Mucosa of descending colon (tissue), 3 donors: ENCODE measurements around the gene ERC2. TPM values are rescaled to one million over a fixed set of nuclear protein-coding genes. Genes with fewer than 3 reads are reported as not detected.
A peak's percentile ranks its signal among the peaks of the same experiment; 100 is the strongest.

Experiments used
- ATAC-seq: fragments of 200-7000 bp; cut with Tn5 transposase; one replicate; pipeline ENCODE4 v1.9.1; 2020; ENCODE audit warnings: mild to moderate bottlenecking, moderate library complexity
- DNase-seq, 3 donors: peaks; one replicate each; pipeline ENCODE4 v3.0.0-alpha.2; 2020
- H3K36me3 ChIP-seq: fragments of 200-600 bp; one replicate; pipeline ENCODE4 v1.8.0; 2021; ENCODE audit warnings: low read depth, mild to moderate bottlenecking
- H3K4me1 ChIP-seq: fragments of 200-600 bp; one replicate; pipeline ENCODE4 v1.8.0; 2021; ENCODE audit warnings: low read depth, mild to moderate bottlenecking
- H3K4me3 ChIP-seq: fragments of 200-600 bp; one replicate; pipeline ENCODE4 v1.8.0; 2021; ENCODE audit warnings: mild to moderate bottlenecking
- H3K9me3 ChIP-seq: fragments of 200-600 bp; one replicate; pipeline ENCODE4 v1.8.0; 2021; ENCODE audit warnings: mild to moderate bottlenecking
- intact Hi-C, 2 donors: fragments of 100-400 bp; cut with DNase I in 1 of 2; cut with micrococcal nuclease in 1 of 2; formaldehyde crosslinking; loops; one replicate each; pipeline versions ENCODE4 v1.11.0 to v1.11.1; 2022; cut with DNase I, micrococcal nuclease
- total RNA-seq, 3 donors: library from RNA; stranded (reverse); fragmentation: NEBNext Ultra II Directional in 2 of 3; extraction: Animal tissue kit (Norgen Biotek cat#: 25700) in 2 of 3; gene quantifications; one replicate each; pipeline versions ENCODE4 v1.2.1 to v1.2.4, GENCODE V29; 2021 to 2023
- TF ChIP-seq, protein P1 (sequence below): fragments of 200-600 bp; IDR thresholded peaks from one replicate; pipeline ENCODE4 v1.8.0; 2022; ENCODE audit warnings: antibody characterized with exemption, mild to moderate bottlenecking
- donor health status: DM: no; HTN: no; CAD: no; lungs with moderate emphysema.
- donor health status: DM: no; HTN: no; CAD: no.
- donor health status: DM: no; HTN: yes; CAD: no.

ERC2 gene
- total RNA-seq, 3 donors from 2014 or later: 0.06 to 1.8 (median 0.43) TPM

DNA sequence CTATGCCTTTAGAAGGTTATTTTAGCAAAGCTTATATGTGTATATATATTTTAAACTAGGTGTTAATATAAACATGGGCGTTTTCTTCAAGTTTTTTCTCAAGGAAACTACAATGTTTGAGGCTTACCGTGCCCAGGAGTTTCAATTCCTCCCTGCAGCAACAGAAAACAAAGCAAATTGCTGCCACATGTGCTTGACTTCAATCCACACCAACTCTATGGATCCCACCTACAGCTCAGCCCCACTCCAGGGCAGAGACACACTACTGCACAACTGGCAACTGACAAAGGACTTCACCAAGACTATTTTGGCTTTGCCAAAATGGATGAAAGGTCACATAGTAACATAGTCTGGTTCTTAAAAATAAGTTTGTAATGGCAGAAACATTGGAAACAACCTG, 346.6 kb downstream of the ERC2 start:
- ATAC-seq (no peak), DNase-seq (no peak)
- Histone ChIP-seq H3K4me3 (no peak overlapping the region), H3K4me1 (no peaks in the 10 kb centered on the region), H3K36me3 (no peaks in the 10 kb centered on the region), H3K9me3 (no peaks in the 10 kb centered on the region)
- TF ChIP-seq, protein P1, sequence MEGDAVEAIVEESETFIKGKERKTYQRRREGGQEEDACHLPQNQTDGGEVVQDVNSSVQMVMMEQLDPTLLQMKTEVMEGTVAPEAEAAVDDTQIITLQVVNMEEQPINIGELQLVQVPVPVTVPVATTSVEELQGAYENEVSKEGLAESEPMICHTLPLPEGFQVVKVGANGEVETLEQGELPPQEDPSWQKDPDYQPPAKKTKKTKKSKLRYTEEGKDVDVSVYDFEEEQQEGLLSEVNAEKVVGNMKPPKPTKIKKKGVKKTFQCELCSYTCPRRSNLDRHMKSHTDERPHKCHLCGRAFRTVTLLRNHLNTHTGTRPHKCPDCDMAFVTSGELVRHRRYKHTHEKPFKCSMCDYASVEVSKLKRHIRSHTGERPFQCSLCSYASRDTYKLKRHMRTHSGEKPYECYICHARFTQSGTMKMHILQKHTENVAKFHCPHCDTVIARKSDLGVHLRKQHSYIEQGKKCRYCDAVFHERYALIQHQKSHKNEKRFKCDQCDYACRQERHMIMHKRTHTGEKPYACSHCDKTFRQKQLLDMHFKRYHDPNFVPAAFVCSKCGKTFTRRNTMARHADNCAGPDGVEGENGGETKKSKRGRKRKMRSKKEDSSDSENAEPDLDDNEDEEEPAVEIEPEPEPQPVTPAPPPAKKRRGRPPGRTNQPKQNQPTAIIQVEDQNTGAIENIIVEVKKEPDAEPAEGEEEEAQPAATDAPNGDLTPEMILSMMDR: no peak
- intact Hi-C loops: no loop called here

- no peak overlapping the region for H3K4me3 ChIP-seq
- intact Hi-C loops: no loop called here
- DNase-seq (peak in 1 of 3 donors; percentile 7), ATAC-seq (no peak)
- TF ChIP-seq, protein P1: no peak
- no peaks in the 10 kb centered on the region for H3K36me3 ChIP-seq
- no peaks in the 10 kb centered on the region for H3K4me1 ChIP-seq
- H3K9me3 ChIP-seq: peaks cover 11% of the 10 kb centered on the region
Measured at GRCh38 chr3:56119575-56120349, 348.5 kb downstream of the ERC2 start.

- H3K36me3 ChIP-seq: no peaks in the 10 kb centered on the region
- no peak overlapping the region for H3K4me3 ChIP-seq
- TF ChIP-seq, protein P1: no peak
- H3K9me3 ChIP-seq: peaks cover 14% of the 10 kb centered on the region
- ATAC-seq (no peak), DNase-seq (no peak)
- intact Hi-C loops: no loop called here
- H3K4me1 ChIP-seq: no peaks in the 10 kb centered on the region
Measured at GRCh38 chr3:56118968-56119367, 349.3 kb downstream of the ERC2 start.

- no peaks in the 10 kb centered on the region for H3K4me1 ChIP-seq
- no peak overlapping the region for H3K4me3 ChIP-seq
- H3K36me3 ChIP-seq: no peaks in the 10 kb centered on the region
- DNase-seq (no peak), ATAC-seq (no peak)
- intact Hi-C loops: no loop called here
- H3K9me3 ChIP-seq: peaks cover 14% of the 10 kb centered on the region
- TF ChIP-seq, protein P1: no peak
Measured at GRCh38 chr3:56115698-56116097, 352.6 kb downstream of the ERC2 start.

GRCh38 chr3:56115199-56115598, 353.1 kb downstream of the ERC2 start:
- DNase-seq (no peak), ATAC-seq (no peak)
- Histone ChIP-seq H3K4me3 (no peak overlapping the region), H3K4me1 (no peaks in the 10 kb centered on the region), H3K9me3 (peaks cover 14% of the 10 kb centered on the region), H3K36me3 (no peaks in the 10 kb centered on the region)
- intact Hi-C loops: no loop called here
- TF ChIP-seq, protein P1: no peak
